ENCODE results near the gene ZNF20.
"Not testable (repeated sequence)": the region's sequence is repeated elsewhere in the genome, so short reads cannot be mapped to it uniquely, and the experiment has no call there.

ZNF20 gene

GRCh38 chr19:12092065-12092867 is 47.9 kb downstream of the ZNF20 start:
- H3K27ac Mint-ChIP-seq, result peak overlapping the region; percentile 73
- no peaks in the 10 kb centered on the region for H3K27me3 Mint-ChIP-seq (ENCODE audit: low read depth)
- H3K36me3 Mint-ChIP-seq (ENCODE audit: low read depth), result peaks cover 10% of the 10 kb centered on the region
- peaks cover 10% of the 10 kb centered on the region for H3K4me1 Mint-ChIP-seq (ENCODE audit: low read depth)
- peak overlapping the region; percentile 83 for H3K4me3 Mint-ChIP-seq
- H3K9me3 Mint-ChIP-seq, result peaks cover 37% of the 10 kb centered on the region

- H3K4me3 Mint-ChIP-seq, result peak overlapping the region; percentile 52
- H3K27ac Mint-ChIP-seq, result no peak overlapping the region
- H3K4me1 Mint-ChIP-seq (ENCODE audit: low read depth), result peaks cover 10% of the 10 kb centered on the region
- H3K27me3 Mint-ChIP-seq (ENCODE audit: low read depth), result no peaks in the 10 kb centered on the region
- H3K9me3 Mint-ChIP-seq, result peaks cover 31% of the 10 kb centered on the region
- peaks cover 6% of the 10 kb centered on the region for H3K36me3 Mint-ChIP-seq (ENCODE audit: low read depth)
Measured at GRCh38 chr19:12090807-12091206, 49.3 kb downstream of the ZNF20 start.

- no peaks in the 10 kb centered on the region for H3K27me3 Mint-ChIP-seq (ENCODE audit: low read depth)
- H3K27ac Mint-ChIP-seq, result no peak overlapping the region
- no peaks in the 10 kb centered on the region for H3K4me1 Mint-ChIP-seq (ENCODE audit: low read depth)
- H3K4me3 Mint-ChIP-seq, result no peak overlapping the region
- H3K9me3 Mint-ChIP-seq, result peaks cover 33% of the 10 kb centered on the region
- H3K36me3 Mint-ChIP-seq (ENCODE audit: low read depth), result no peaks in the 10 kb centered on the region
Measured at GRCh38 chr19:12085074-12085818, 54.9 kb downstream of the ZNF20 start.

GRCh38 chr19:12083336-12083735 is 56.8 kb downstream of the ZNF20 start:
- H3K9me3 Mint-ChIP-seq, result peaks cover 38% of the 10 kb centered on the region
- H3K36me3 Mint-ChIP-seq (ENCODE audit: low read depth); H3K4me3 Mint-ChIP-seq; H3K27ac Mint-ChIP-seq; H3K27me3 Mint-ChIP-seq (ENCODE audit: low read depth); H3K4me1 Mint-ChIP-seq (ENCODE audit: low read depth): not testable (repeated sequence)
